ENCODE data around the gene YAF2.

- TF ChIP-seq CTCF (IDR thresholded peaks at IDR 0.05) (no peak), POLR2A (IDR thresholded peaks at IDR 0.05) (no peak)
These were observed 17.8 kb upstream of the YAF2 start for GRCh38 chr12:42255866-42256261.
